SK-MEL-5 (cell line): ENCODE results near the gene URM1. TPM values are rescaled to one million over a fixed set of nuclear protein-coding genes. Genes with fewer than 3 reads are reported as not detected.

Source experiments
- DNase-seq: peaks from one replicate; pipeline ENCODE4 v3.0.0-alpha.2; 2016; ENCODE audit warnings: low read depth, low spot score
- in situ Hi-C: cut with HindIII; loops from 2 replicates; pipeline ENCODE4 v1.10.0; 2016; ENCODE audit warnings: low sequenced_read_pairs, high pct_unique_total_duplicates, low pct_unique_long_range_greater_than_20kb
- total RNA-seq: library from RNA; depleted of rRNA; stranded (reverse); fragments of >200 nt; shearing (Covaris generic); gene quantifications from 2 replicates; pipeline ENCODE4 v1.2.3, GENCODE V29; 2014; rRNA removed

URM1 gene
- total RNA-seq, 1 experiment from 2014 or later = 86.1 TPM

DNA sequence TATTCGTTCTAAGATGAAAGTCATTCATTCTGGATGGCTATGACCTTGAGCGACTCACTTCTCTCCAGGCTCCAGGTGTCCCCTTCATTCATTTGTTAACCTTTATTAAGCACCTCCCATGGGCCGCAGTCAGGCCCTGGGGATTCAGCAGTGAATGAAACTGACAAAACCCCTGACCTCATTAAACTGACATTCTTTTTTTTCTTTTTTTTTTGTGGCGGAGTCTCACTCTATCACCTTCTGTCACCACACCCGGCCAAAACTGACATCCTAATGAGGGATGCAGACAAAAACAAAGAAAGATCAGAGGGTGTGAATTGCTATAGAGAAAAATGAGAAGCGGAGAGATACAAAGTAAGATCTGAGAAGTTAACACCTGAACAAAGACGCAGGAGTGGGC, 68.1 kb downstream of the URM1 start:
- in situ Hi-C loops = no loop called here
- no peak for DNase-seq

Other genes with a start within 250 kb of the URM1 start
- gene PTGES2, start 243.6 kb upstream of the URM1 start, total RNA-seq = 122 and 123 TPM in 2 replicates
- not detected in 2 replicates for gene LCN2, start 221.9 kb upstream of the URM1 start, total RNA-seq
- gene BBLN, start 211.1 kb upstream of the URM1 start, total RNA-seq = 102 and 133 TPM in 2 replicates
- gene CIZ1, start 179.8 kb upstream of the URM1 start, total RNA-seq = 19.8 and 24.9 TPM in 2 replicates
- gene DNM1, start 168.0 kb upstream of the URM1 start, total RNA-seq = 0.48 and 0.61 TPM in 2 replicates
- 73.6 and 75.3 TPM in 2 replicates for gene GOLGA2, start 95.4 kb upstream of the URM1 start, total RNA-seq
- 39.2 and 42.2 TPM in 2 replicates for gene SWI5, start 95.1 kb upstream of the URM1 start, total RNA-seq
- gene TRUB2, start 48.9 kb upstream of the URM1 start, total RNA-seq = 51.6 and 64.4 TPM in 2 replicates
- 31.5 and 38.6 TPM in 2 replicates for gene COQ4, start 48.5 kb upstream of the URM1 start, total RNA-seq
- gene SLC27A4, start 30.8 kb upstream of the URM1 start, total RNA-seq = 31.1 and 35.4 TPM in 2 replicates
- 31.8 and 38.5 TPM in 2 replicates for gene CERCAM, start 49.5 kb downstream of the URM1 start, total RNA-seq
- gene ODF2, start 84.6 kb downstream of the URM1 start, total RNA-seq = 33.1 and 37.7 TPM in 2 replicates
- 42.2 and 43.3 TPM in 2 replicates for gene GLE1, start 133.3 kb downstream of the URM1 start, total RNA-seq
- 91.4 and 114 TPM in 2 replicates for gene SPTAN1, start 181.2 kb downstream of the URM1 start, total RNA-seq